MG63 (cell line): ENCODE measurements around the gene CENPK. TPM values are rescaled to one million over a fixed set of nuclear protein-coding genes. Genes with fewer than 3 reads are reported as not detected.
A peak's percentile ranks its signal among the peaks of the same experiment; 100 is the strongest.

Experiments used
- DNase-seq: peaks from one replicate; pipeline ENCODE4 v3.0.0-alpha.2; 2020
- H3K27me3 ChIP-seq: fragments of 250-450 bp; sonication (Bioruptor Pico); 2 replicates; pipeline ENCODE4 v1.5.1; 2020; ENCODE audit warnings: mild to moderate bottlenecking, moderate library complexity
- H3K36me3 ChIP-seq: fragments of 250-450 bp; sonication (Bioruptor Pico); 2 replicates; pipeline ENCODE4 v1.5.1; 2020; ENCODE audit warnings: mild to moderate bottlenecking, moderate library complexity
- H3K4me3 ChIP-seq: fragments of 250-450 bp; sonication (Bioruptor Pico); 2 replicates; pipeline ENCODE4 v1.5.1; 2020; ENCODE audit warnings: mild to moderate bottlenecking, moderate library complexity
- H3K9me3 ChIP-seq: fragments of 250-450 bp; sonication (Bioruptor Pico); 2 replicates; pipeline ENCODE4 v1.5.1; 2020; ENCODE audit warnings: mild to moderate bottlenecking, moderate library complexity
- total RNA-seq: library from RNA; depleted of rRNA; stranded (reverse); fragments of >200 nt; shearing (Covaris generic); gene quantifications from 2 replicates; pipeline ENCODE4 v1.2.3, GENCODE V29; 2014; ENCODE audit warnings: low replicate concordance; rRNA removed

Gene CENPK
- total RNA-seq, 1 experiment from 2014 or later = 54.9 TPM

DNA sequence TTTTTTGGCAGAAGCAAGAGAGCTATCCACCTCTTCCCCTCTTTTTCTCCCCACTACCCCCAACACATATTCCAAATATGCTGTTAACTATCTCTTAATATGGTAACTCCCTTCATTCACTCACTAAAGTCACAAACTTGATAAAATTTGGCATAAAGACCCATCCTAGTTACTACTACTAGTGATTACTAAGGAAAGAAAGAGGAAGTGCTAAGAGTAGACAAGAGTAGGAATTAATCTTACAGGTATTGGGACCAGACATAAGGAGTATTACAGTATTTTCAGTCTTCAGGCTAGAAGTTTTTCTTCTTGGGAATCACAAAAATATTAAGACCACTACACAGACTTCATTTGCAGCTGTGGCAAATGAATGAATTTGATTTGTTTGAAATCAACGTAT lies 83.4 kb downstream of the CENPK start:
- H3K27me3 ChIP-seq = no peaks in the 10 kb centered on the region
- no peaks in the 10 kb centered on the region for H3K36me3 ChIP-seq
- no peaks in the 10 kb centered on the region for H3K9me3 ChIP-seq
- peak overlapping the region; percentile 64 for H3K4me3 ChIP-seq
- no peak for DNase-seq

DNA sequence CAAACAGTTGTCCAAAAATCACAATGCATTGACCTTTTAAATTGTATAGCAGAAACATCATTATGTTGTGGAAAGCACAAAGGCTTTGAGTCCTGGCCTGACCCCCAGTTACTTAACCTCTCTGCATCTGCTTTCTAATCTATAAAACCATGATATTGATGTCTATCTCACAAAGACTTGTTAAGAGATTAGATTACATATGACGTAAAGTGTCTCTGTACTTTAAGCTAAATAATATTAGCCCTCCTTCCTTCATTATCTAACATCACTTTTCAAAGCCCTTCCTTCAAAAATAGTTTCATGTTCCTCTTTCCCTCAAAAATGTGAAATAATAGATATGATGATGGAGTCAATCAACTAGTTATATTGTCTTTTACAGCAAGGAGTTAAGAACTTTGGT lies 84.6 kb downstream of the CENPK start:
- H3K36me3 ChIP-seq = no peaks in the 10 kb centered on the region; the same call in 1 of the 2 replicates
- H3K9me3 ChIP-seq = no peaks in the 10 kb centered on the region; the same call in 1 of the 2 replicates
- DNase-seq = no peak
- H3K27me3 ChIP-seq = no peaks in the 10 kb centered on the region
- no peak overlapping the region for H3K4me3 ChIP-seq

GRCh38 chr5:65475895-65476294 lies 87.1 kb downstream of the CENPK start:
- Histone ChIP-seq H3K9me3 (no peaks in the 10 kb centered on the region; the same call in 1 of the 2 replicates), H3K27me3 (no peaks in the 10 kb centered on the region), H3K4me3 (no peak overlapping the region), H3K36me3 (peaks cover 4% of the 10 kb centered on the region; the same call in 1 of the 2 replicates)
- no peak for DNase-seq

GRCh38 chr5:65475336-65475735 lies 87.6 kb downstream of the CENPK start:
- DNase-seq = no peak
- no peak overlapping the region for H3K4me3 ChIP-seq
- no peaks in the 10 kb centered on the region; the same call in 1 of the 2 replicates for H3K9me3 ChIP-seq
- no peaks in the 10 kb centered on the region for H3K27me3 ChIP-seq
- H3K36me3 ChIP-seq = peaks cover 4% of the 10 kb centered on the region; the same call in 1 of the 2 replicates

DNA sequence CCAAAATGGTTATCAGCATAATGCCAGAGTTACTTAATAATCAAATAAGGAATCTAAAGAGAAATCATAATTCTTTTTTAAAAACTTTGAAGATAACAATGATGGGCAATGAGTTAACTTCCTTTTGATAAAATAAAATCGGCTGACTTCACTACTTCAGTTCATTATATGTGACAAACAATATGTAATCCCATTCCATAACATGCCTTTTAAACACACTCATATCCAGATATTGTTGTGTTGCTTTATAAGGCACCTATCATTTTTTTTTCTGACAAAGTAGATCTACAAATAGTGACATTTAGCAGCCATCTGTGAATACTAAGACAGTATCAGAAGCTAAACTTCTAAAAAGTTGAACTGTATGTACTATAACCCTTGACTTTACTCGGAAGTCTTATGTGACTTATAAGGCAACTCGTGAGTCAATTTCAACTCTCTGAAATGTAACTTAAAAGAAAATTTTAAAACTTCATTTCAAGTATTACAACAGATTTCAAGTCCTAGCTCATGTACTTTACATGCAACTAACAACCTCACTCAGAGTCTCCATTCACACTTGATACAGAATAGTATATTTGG lies 88.7 kb downstream of the CENPK start:
- Histone ChIP-seq H3K4me3 (no peak overlapping the region), H3K36me3 (peaks cover 4% of the 10 kb centered on the region; the same call in 1 of the 2 replicates), H3K27me3 (no peaks in the 10 kb centered on the region), H3K9me3 (no peaks in the 10 kb centered on the region; the same call in 1 of the 2 replicates)
- no peak for DNase-seq

- H3K4me3 ChIP-seq = no peak overlapping the region
- DNase-seq = no peak
- H3K36me3 ChIP-seq = peaks cover 4% of the 10 kb centered on the region; the same call in 1 of the 2 replicates
- H3K9me3 ChIP-seq = no peaks in the 10 kb centered on the region; the same call in 1 of the 2 replicates
- no peaks in the 10 kb centered on the region for H3K27me3 ChIP-seq
Measured at GRCh38 chr5:65468633-65469032, 94.3 kb downstream of the CENPK start.

Other genes with a start within 250 kb of the CENPK start
- gene ADAMTS6, start 81.2 kb downstream of the CENPK start, total RNA-seq = 13.5 and 23.2 TPM in 2 replicates
- gene PPWD1, start 128 bp upstream of the CENPK start, total RNA-seq = 13.2 and 22.0 TPM in 2 replicates
- gene TRIM23, start 61.2 kb upstream of the CENPK start, total RNA-seq = 4.3 and 17.9 TPM in 2 replicates
- gene SHLD3, start 61.9 kb upstream of the CENPK start, total RNA-seq = 2.2 and 4.7 TPM in 2 replicates
- 14.7 and 18.8 TPM in 2 replicates for gene TRAPPC13, start 61.9 kb upstream of the CENPK start, total RNA-seq
- gene SGTB, start 158.9 kb upstream of the CENPK start, total RNA-seq = 11.3 and 30.2 TPM in 2 replicates
- 47.8 and 64.6 TPM in 2 replicates for gene NLN, start 159.0 kb upstream of the CENPK start, total RNA-seq